T-cell (primary cell): ENCODE measurements around the gene EIF4G3. TPM values are rescaled to one million over a fixed set of nuclear protein-coding genes. Genes with fewer than 3 reads are reported as not detected.

Experiments used
- ATAC-seq, 4 experiments: fragments of 200-7000 bp in 3 of 4; fragments of 150-1000 bp in 1 of 4; cut with Tn5 transposase; replicated peaks in 1 of 4; 1 replicate in 3 of 4; 2 replicates in 1 of 4; pipeline ENCODE4 v1.10.0; 2021; ENCODE audit warnings: moderate library complexity in 3 of 4, mild to moderate bottlenecking in 2 of 4, moderate number of reproducible peaks in 1 of 4
- CTCF ChIA-PET, 2 donors: fragments of 300-600 bp; sonication (Branson Sonifier 250); formaldehyde crosslinking; loops; one replicate each; lab custom pipeline; 2022; ENCODE audit warnings: antibody characterized with exemption in 2 of 2; lab: Charles Lee
- POLR2A ChIA-PET, 2 donors: fragments of 300-600 bp; sonication (Branson Sonifier 250); formaldehyde crosslinking; loops; one replicate each; lab custom pipeline; 2022; ENCODE audit warnings: antibody characterized with exemption in 2 of 2; lab: Charles Lee
- DNase-seq, 35 experiments: peaks; one replicate each; pipeline versions ENCODE4 v3.0.0 to v3.0.0-alpha.2; 2013 to 2023
- H3K27ac ChIP-seq: one replicate; pipeline ENCODE4 v1.5.1; 2013; ENCODE audit warnings: low read length
- H3K27me3 ChIP-seq, 2 experiments: replicated peaks in 1 of 2; 1 replicate in 1 of 2; 2 replicates in 1 of 2; pipeline versions ENCODE4 v1.6.1 to v1.7.0; 2013; ENCODE audit warnings: low read length in 1 of 2, mixed read lengths in 1 of 2; ENCODE audit not compliant: control insufficient read depth in 2 of 2, insufficient read depth in 2 of 2; ENCODE audit errors: extremely low read depth in 1 of 2
- H3K36me3 ChIP-seq, 2 donors: 1 replicate in 1 of 2; 2 replicates in 1 of 2; pipeline versions ENCODE4 v1.6.1 to v1.7.0; 2013; ENCODE audit warnings: low read length in 1 of 2; ENCODE audit not compliant: control insufficient read depth in 2 of 2, insufficient read depth in 1 of 2; ENCODE audit errors: extremely low read depth in 1 of 2
- H3K4me1 ChIP-seq, 2 experiments: 1 replicate in 1 of 2; 2 replicates in 1 of 2; pipeline versions ENCODE4 v1.6.1 to v1.7.0; 2013; ENCODE audit warnings: low read length in 2 of 2, mixed read lengths in 1 of 2; ENCODE audit not compliant: insufficient read depth in 2 of 2, control insufficient read depth in 1 of 2; ENCODE audit errors: extremely low read depth in 1 of 2
- H3K4me3 ChIP-seq, 2 donors: 1 replicate in 1 of 2; 2 replicates in 1 of 2; pipeline versions ENCODE4 v1.5.1 to v1.7.0; 2013; ENCODE audit warnings: mild to moderate bottlenecking in 2 of 2, low read length in 1 of 2, moderate library complexity in 1 of 2; ENCODE audit not compliant: control insufficient read depth in 1 of 2; ENCODE audit errors: extremely low read depth in 1 of 2
- H3K9me3 ChIP-seq: 2 replicates; pipeline ENCODE4 v1.7.0; 2013
- H3K27ac Mint-ChIP-seq, 2 donors: one replicate each; pipeline ENCODE4 v1.8.0; 2020 to 2021; ENCODE audit warnings: mild to moderate bottlenecking in 2 of 2, mixed read lengths in 2 of 2
- H3K27me3 Mint-ChIP-seq, 2 donors: one replicate each; pipeline ENCODE4 v1.8.0; 2021 to 2022; ENCODE audit warnings: mixed read lengths in 2 of 2
- H3K36me3 Mint-ChIP-seq: one replicate; pipeline ENCODE4 v1.8.0; 2021; ENCODE audit warnings: mixed read lengths
- H3K4me1 Mint-ChIP-seq, 3 donors: one replicate each; pipeline ENCODE4 v1.8.0; 2020 to 2022; ENCODE audit warnings: mixed read lengths in 3 of 3, mild to moderate bottlenecking in 1 of 3
- H3K4me3 Mint-ChIP-seq, 3 donors: one replicate each; pipeline ENCODE4 v1.8.0; 2020 to 2022; ENCODE audit warnings: mild to moderate bottlenecking in 3 of 3, mixed read lengths in 3 of 3, moderate library complexity in 3 of 3
- H3K9me3 Mint-ChIP-seq, 3 donors: one replicate each; pipeline ENCODE4 v1.8.0; 2020 to 2022; ENCODE audit warnings: mixed read lengths in 3 of 3
- WGBS: methylation state at CpG from one replicate; pipeline ENCODE4 v1.1.5; 2013; ENCODE audit warnings: missing lambda C conversion rate; ENCODE audit not compliant: insufficient coverage; 5-methylcytosine and 5-hydroxymethylcytosine counted together
- total RNA-seq, 35 experiments: library from RNA in 6 of 35; stranded (reverse) in 6 of 35; fragments of 120-200 nt in 1 of 35; gene quantifications; one replicate each; pipeline versions ENCODE4 v1.2.1 to v1.2.4 and lab custom pipeline; 2013 to 2026

Gene EIF4G3
- total RNA-seq, 5 donors from 2014 or later (not counting 1 experiment from before 2014, with no cell fraction given) = 16.8 to 34.1 (median 20.8) TPM

DNA sequence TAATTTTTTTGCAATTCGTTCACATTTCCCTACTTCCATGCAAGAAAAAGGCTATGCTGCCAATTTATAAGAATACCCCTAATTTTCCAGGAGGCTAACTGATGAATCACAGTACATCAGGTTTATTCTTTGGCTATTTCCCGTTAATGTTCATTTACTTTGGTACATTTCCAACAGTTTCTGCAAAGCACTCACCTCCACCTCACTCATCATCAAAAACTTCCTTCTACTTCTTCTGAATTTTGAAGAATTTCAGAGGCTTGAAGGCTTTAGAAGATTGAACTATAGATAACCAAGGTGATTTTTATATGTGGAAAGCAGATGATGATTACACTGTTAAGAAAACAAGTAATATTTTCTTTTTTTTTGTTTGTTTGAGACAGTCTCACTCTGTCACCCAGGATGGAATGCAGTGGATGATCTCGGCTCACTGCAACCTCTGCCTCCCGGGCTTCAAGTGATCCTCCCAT, 329.1 kb downstream of the EIF4G3 start:
- Mint-ChIP-seq H3K4me1 (no peaks in the 10 kb centered on the region), H3K4me3 (no peak overlapping the region), H3K36me3 (peaks cover 48% of the 10 kb centered on the region), H3K27me3 (no peaks in the 10 kb centered on the region), H3K27ac (no peak overlapping the region), H3K9me3 (no peaks in the 10 kb centered on the region)
- Histone ChIP-seq H3K36me3 (peaks cover 5 to 16% of the 10 kb centered on the region in 2 donors), H3K4me3 (no peak overlapping the region), H3K27ac (no peak overlapping the region), H3K9me3 (no peaks in the 10 kb centered on the region), H3K4me1 (no peaks in the 10 kb centered on the region), H3K27me3 (no peaks in the 10 kb centered on the region)
- POLR2A ChIA-PET = no interaction called here
- ATAC-seq (no peak), DNase-seq (no peak)
- WGBS = no CpG with 5 or more reads among the region's 4 CpGs
- CTCF ChIA-PET = no interaction called here

DNA sequence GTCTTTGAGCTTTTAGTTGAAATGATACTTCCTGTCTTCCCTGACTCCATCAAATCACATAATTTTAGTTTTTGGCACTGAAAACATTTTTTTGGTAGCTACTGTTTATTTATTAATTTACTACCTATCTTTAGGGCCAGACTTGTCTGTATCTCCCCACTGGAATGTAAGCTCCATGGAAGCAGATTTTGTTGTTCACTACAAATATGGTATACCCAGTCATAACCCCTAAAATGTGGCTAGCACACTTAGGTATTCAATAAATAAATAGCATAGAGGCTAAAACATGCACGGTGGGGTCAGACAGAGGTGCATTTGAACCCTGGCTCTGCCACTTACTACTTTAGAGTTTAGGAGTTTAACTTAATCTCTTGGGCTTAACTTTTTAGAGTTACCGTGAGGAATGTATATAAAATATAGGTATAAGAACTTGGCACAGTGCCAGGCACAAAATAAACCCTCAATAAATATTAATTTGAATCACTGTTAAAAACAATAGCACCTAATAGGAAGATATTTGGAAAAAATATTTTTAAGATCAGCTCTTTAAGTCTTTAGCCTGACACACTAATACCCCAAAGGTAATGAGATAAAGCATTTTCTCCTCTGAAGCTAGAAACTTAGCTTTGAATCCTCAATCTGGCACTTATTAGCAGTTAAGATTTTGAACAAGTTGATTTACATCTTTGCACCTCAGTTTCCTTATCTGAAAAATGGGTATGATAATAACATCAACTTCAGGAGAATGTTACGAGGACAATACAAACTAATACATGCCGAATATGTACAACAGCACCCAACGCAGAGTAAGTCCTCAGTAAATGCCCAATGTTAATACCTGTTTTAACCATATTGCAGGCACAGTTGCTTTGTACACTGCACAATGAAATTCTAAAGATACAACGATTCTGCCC, 330.0 kb downstream of the EIF4G3 start:
- ChIA-PET CTCF (no interaction called here), POLR2A (interaction anchor here in 1 of 2 donors (0.6 kb wide), 1 partner anchor 335 kb away, joined by 3 read pairs; no protein-coding TSS in a partner anchor)
- no peak for ATAC-seq

DNA sequence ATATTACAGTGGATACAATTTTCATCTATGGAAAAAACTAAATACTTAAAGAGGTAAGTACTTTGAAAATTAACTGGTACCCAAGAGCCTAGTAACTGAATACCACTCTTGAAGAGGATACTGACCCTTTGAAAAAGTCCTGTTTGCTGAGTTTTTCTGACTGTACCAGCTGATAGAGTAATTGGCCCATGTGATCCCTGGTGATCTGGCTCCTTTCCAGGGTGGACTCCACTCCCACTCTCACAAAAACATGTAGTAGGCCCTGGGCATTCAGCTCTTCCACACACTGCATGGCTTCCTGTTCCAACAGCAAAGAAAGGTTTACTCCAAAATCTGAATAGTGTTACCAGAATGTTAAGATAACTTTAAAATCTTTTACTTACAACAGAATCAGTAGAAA, 336.0 kb downstream of the EIF4G3 start:
- ATAC-seq (no peak), DNase-seq (no peak)
- Mint-ChIP-seq H3K4me1 (no peaks in the 10 kb centered on the region), H3K4me3 (no peak overlapping the region), H3K27me3 (no peaks in the 10 kb centered on the region), H3K9me3 (no peaks in the 10 kb centered on the region), H3K27ac (no peak overlapping the region), H3K36me3 (peaks cover 33% of the 10 kb centered on the region)
- Histone ChIP-seq H3K27me3 (no peaks in the 10 kb centered on the region), H3K9me3 (no peaks in the 10 kb centered on the region), H3K27ac (no peak overlapping the region), H3K36me3 (no peaks in the 10 kb centered on the region), H3K4me3 (no peak overlapping the region), H3K4me1 (no peaks in the 10 kb centered on the region)
- ChIA-PET CTCF (no interaction called here), POLR2A (no interaction called here)

More for the DNA sequence above, 330.0 kb downstream of the EIF4G3 start:
- H3K4me1 ChIP-seq = no peaks in the 10 kb centered on the region
- no peaks in the 10 kb centered on the region for H3K27me3 Mint-ChIP-seq
- H3K4me1 Mint-ChIP-seq = no peaks in the 10 kb centered on the region
- no peaks in the 10 kb centered on the region for H3K27me3 ChIP-seq
- H3K9me3 Mint-ChIP-seq = no peaks in the 10 kb centered on the region
- H3K27ac Mint-ChIP-seq = no peak overlapping the region
- no peaks in the 10 kb centered on the region for H3K9me3 ChIP-seq
- H3K36me3 Mint-ChIP-seq = peaks cover 46% of the 10 kb centered on the region
- no peak overlapping the region for H3K4me3 ChIP-seq
- H3K36me3 ChIP-seq = peaks cover 5 to 12% of the 10 kb centered on the region in 2 donors
- H3K4me3 Mint-ChIP-seq = no peak overlapping the region
- DNase-seq = no peak
- no peak overlapping the region for H3K27ac ChIP-seq
- 100% methylated on average over 3 of the region's 6 CpGs for WGBS

DNA sequence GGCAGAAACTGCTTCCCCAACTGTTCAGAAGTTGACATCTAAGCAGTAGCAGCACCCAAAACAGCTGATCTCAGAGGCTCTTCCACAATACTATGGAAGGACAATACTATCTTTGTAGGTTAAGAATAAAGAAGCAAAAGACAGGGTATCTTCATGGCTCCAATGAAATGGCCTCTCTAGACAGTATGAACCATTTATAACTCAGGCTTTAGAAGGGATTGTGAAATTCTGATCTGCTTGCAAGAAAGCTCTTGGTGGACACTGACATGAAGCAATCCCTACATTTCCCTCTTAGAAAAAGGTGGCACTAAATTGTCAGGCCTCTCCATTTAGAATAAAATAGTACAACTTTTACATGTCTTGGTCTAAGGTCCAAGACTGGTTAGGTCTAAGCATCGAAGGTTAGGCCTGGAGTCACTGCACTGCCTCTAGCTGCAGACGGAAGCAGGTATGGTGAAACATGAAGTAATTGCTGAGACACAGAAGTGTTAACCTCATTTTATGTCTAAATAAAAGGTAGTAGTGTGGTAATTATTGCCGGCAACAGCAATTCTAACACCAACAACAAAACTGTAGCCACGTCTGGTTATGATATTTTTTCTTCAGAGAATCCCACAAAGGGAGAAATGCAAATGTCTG, 339.0 kb downstream of the EIF4G3 start:
- no peaks in the 10 kb centered on the region for H3K9me3 ChIP-seq
- H3K27me3 Mint-ChIP-seq = no peaks in the 10 kb centered on the region
- WGBS = no CpG with 5 or more reads among the region's 4 CpGs
- H3K27ac Mint-ChIP-seq = no peak overlapping the region
- peaks cover 46% of the 10 kb centered on the region for H3K36me3 Mint-ChIP-seq
- no peak overlapping the region for H3K4me3 ChIP-seq
- DNase-seq (no peak), ATAC-seq (no peak)
- H3K4me3 Mint-ChIP-seq = no peak overlapping the region
- H3K36me3 ChIP-seq = no peaks in the 10 kb centered on the region
- H3K27ac ChIP-seq = no peak overlapping the region
- no peaks in the 10 kb centered on the region for H3K9me3 Mint-ChIP-seq
- no peaks in the 10 kb centered on the region for H3K4me1 Mint-ChIP-seq
- ChIA-PET CTCF (no interaction called here), POLR2A (no interaction called here)
- no peaks in the 10 kb centered on the region for H3K27me3 ChIP-seq
- no peaks in the 10 kb centered on the region for H3K4me1 ChIP-seq

DNA sequence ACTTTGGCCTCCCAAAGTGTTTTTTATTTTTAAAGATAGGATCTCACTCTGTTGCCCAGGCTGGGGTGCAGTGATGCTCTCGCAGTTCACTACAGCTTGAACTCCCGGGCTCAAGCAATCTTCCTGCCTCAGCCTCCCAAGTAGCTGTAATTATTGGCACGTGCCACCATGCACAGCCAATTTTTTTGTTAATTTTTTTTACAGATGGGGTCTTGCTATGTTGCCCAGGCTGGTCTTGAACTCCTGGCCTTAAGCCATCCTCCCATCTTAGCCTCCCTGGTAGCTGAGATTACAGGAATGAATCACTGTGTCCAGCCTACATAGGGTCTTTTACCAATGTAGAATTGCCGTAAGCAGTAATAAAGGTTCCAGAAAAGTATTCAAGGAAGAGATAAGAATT, 340.5 kb downstream of the EIF4G3 start:
- no peak for DNase-seq
- CTCF ChIA-PET = interaction anchor here in 1 of 2 donors (0.7 kb wide), 1 partner anchor 14 kb away, joined by 4 read pairs; no protein-coding TSS in a partner anchor
- Histone ChIP-seq H3K36me3 (no peaks in the 10 kb centered on the region), H3K27me3 (no peaks in the 10 kb centered on the region), H3K4me1 (no peaks in the 10 kb centered on the region), H3K27ac (no peak overlapping the region), H3K4me3 (no peak overlapping the region), H3K9me3 (no peaks in the 10 kb centered on the region)
- WGBS = 100% methylated on average over 3 of the region's 4 CpGs
- Mint-ChIP-seq H3K4me3 (no peak overlapping the region), H3K9me3 (no peaks in the 10 kb centered on the region), H3K36me3 (peaks cover 41% of the 10 kb centered on the region), H3K4me1 (no peaks in the 10 kb centered on the region), H3K27ac (no peak overlapping the region), H3K27me3 (no peaks in the 10 kb centered on the region)
- POLR2A ChIA-PET = no interaction called here
- no peak for ATAC-seq

DNA sequence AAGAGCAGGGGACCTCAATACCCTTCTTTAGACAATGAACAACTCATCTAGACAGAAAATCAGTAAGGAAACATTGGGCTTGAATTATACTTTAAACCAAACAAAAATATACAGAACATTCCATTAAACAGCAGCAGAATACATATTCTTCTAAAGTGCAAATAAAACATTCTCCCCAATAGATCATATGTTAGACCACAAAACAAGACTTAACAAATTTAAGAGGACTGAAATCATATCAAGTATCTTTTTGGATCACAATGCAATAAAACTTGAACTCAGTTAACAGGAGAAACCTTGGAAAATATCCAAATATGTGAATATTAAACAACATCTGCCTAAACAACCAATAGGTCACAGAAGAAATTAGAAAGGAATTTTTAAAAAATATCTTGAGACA, 341.9 kb downstream of the EIF4G3 start:
- ChIA-PET POLR2A (no interaction called here), CTCF (no interaction called here)
- Histone ChIP-seq H3K27ac (no peak overlapping the region), H3K4me1 (no peaks in the 10 kb centered on the region), H3K36me3 (no peaks in the 10 kb centered on the region), H3K9me3 (no peaks in the 10 kb centered on the region), H3K4me3 (no peak overlapping the region), H3K27me3 (no peaks in the 10 kb centered on the region)
- Mint-ChIP-seq H3K27ac (no peak overlapping the region), H3K9me3 (no peaks in the 10 kb centered on the region), H3K36me3 (peaks cover 36% of the 10 kb centered on the region), H3K27me3 (no peaks in the 10 kb centered on the region), H3K4me1 (no peaks in the 10 kb centered on the region), H3K4me3 (no peak overlapping the region)
- DNase-seq = no peak
- no peak for ATAC-seq
